GM23248 (cell line): ENCODE results near the gene ECSCR. TPM values are rescaled to one million over a fixed set of nuclear protein-coding genes. Genes with fewer than 3 reads are reported as not detected.

Experiments
- DNase-seq: peaks from one replicate; pipeline ENCODE4 v3.0.0-alpha.2; 2015
- H2AFZ ChIP-seq: fragments of 200-600 bp; sonication (generic); 2 replicates; pipeline ENCODE4 v1.6.1; 2016; ENCODE audit warnings: antibody characterized with exemption
- H3F3A ChIP-seq: fragments of 200-600 bp; sonication (generic); 2 replicates; pipeline ENCODE4 v1.6.1; 2016; ENCODE audit warnings: mild to moderate bottlenecking, antibody characterized with exemption, mixed run types; ENCODE audit not compliant: insufficient read depth
- H3K27ac ChIP-seq: fragments of 200-600 bp; sonication (generic); 2 replicates; pipeline ENCODE4 v1.5.1; 2016; ENCODE audit warnings: mild to moderate bottlenecking
- H3K27me3 ChIP-seq: fragments of 200-600 bp; sonication (generic); replicated peaks from 2 replicates; pipeline ENCODE4 v1.6.1; 2016; ENCODE audit warnings: mild to moderate bottlenecking; ENCODE audit not compliant: insufficient read depth
- H3K36me3 ChIP-seq: fragments of 200-600 bp; sonication (generic); 2 replicates; pipeline ENCODE4 v1.6.1; 2016; ENCODE audit warnings: low read depth, mild to moderate bottlenecking
- H3K4me1 ChIP-seq: fragments of 200-600 bp; sonication (generic); 2 replicates; pipeline ENCODE4 v1.6.1; 2016; ENCODE audit warnings: mild to moderate bottlenecking; ENCODE audit not compliant: insufficient read depth
- H3K4me2 ChIP-seq: fragments of 200-600 bp; sonication (generic); one replicate; pipeline ENCODE4 v1.6.1; 2016; ENCODE audit warnings: mild to moderate bottlenecking; ENCODE audit not compliant: unreplicated experiment
- H3K4me3 ChIP-seq: fragments of 200-600 bp; sonication (generic); 2 replicates; pipeline ENCODE4 v1.5.1; 2016; ENCODE audit warnings: mild to moderate bottlenecking
- H3K79me2 ChIP-seq: fragments of 200-600 bp; sonication (generic); 2 replicates; pipeline ENCODE4 v1.6.1; 2016; ENCODE audit warnings: mild to moderate bottlenecking; ENCODE audit not compliant: insufficient read depth
- H3K9ac ChIP-seq: fragments of 200-600 bp; sonication (generic); 2 replicates; pipeline ENCODE4 v1.6.1; 2016; ENCODE audit warnings: mild to moderate bottlenecking
- H3K9me2 ChIP-seq: fragments of 200-600 bp; sonication (generic); 2 replicates; pipeline ENCODE4 v1.6.1; 2016; ENCODE audit warnings: mixed run types, mild to moderate bottlenecking, moderate library complexity; ENCODE audit not compliant: insufficient read depth
- H3K9me3 ChIP-seq: fragments of 200-600 bp; sonication (generic); one replicate; pipeline ENCODE4 v1.6.1; 2017; ENCODE audit warnings: low read depth
- H4K20me1 ChIP-seq: fragments of 200-600 bp; sonication (generic); 2 replicates; pipeline ENCODE4 v1.6.0; 2016; ENCODE audit not compliant: insufficient read depth
- EZH2 ChIP-seq: fragments of 200-600 bp; sonication (generic); IDR thresholded peaks from 2 replicates; pipeline ENCODE4 v1.6.1; 2018; ENCODE audit warnings: antibody characterized with exemption, mild to moderate bottlenecking; ENCODE audit not compliant: insufficient read depth, poor library complexity, severe bottlenecking
- EZH2phosphoT487 ChIP-seq: fragments of 200-600 bp; sonication (generic); IDR thresholded peaks from 2 replicates; pipeline ENCODE4 v1.6.1; 2018; ENCODE audit warnings: antibody characterized with exemption, moderate library complexity, mild to moderate bottlenecking, low read depth; ENCODE audit not compliant: insufficient read depth
- WGBS, 2 experiments: methylation state at CpG; one replicate each; pipeline ENCODE4 v1.1.6; 2015 to 2017; ENCODE audit warnings: low lambda C conversion rate in 2 of 2, low coverage in 1 of 2; ENCODE audit errors: missing lambda C conversion rate in 2 of 2; 5-methylcytosine and 5-hydroxymethylcytosine counted together
- in situ Hi-C: fragments of 300-500 bp; cut with MboI; formaldehyde crosslinking; loops from 2 replicates; pipeline ENCODE4 v1.15.0; 2020
- polyA plus RNA-seq: library from polyadenylated mRNA; unstranded; fragments of >200 nt; fragmentation: Nextera tagmentation; extraction: Ambion mirVana; gene quantifications from 2 replicates; pipeline ENCODE4 v1.2.1, GENCODE V29; 2016
- total RNA-seq: library from RNA; depleted of rRNA; stranded (reverse); fragments of >200 nt; shearing (Covaris generic); gene quantifications from 2 replicates; pipeline ENCODE4 v1.2.3, GENCODE V29; 2014

ECSCR gene
- total and polyA plus RNA-seq, 2 experiments from 2014 or later, result 0.41 TPM; not detected in 1

- Histone ChIP-seq H3K27me3 (no peaks in the 10 kb centered on the region), H3K4me3 (no peak overlapping the region), H3K9me3 (no peaks in the 10 kb centered on the region), H3K36me3 (peaks cover 12% of the 10 kb centered on the region; the same call in 1 of the 2 replicates), H4K20me1 (no peaks in the 10 kb centered on the region), H3K27ac (no peak overlapping the region), H3K79me2 (peaks cover 26% of the 10 kb centered on the region), H3F3A (no peaks in the 10 kb centered on the region), H3K9ac (no peak overlapping the region), H3K9me2 (no peaks in the 10 kb centered on the region), H3K4me1 (peaks cover 11% of the 10 kb centered on the region), H2AFZ (no peak overlapping the region), H3K4me2 (no peak overlapping the region)
- in situ Hi-C loops, result no loop called here
- DNase-seq, result no peak
- TF ChIP-seq EZH2phosphoT487, result no peak
- TF ChIP-seq EZH2, result no peak
- WGBS, 2 experiments, result 86 to 89% methylated on average over 13 of the region's 13 CpGs
Measured at GRCh38 chr5:139475865-139476617, 13.5 kb upstream of the ECSCR start.

- in situ Hi-C loops, result no loop called here
- Histone ChIP-seq H3K9me2 (no peaks in the 10 kb centered on the region), H3F3A (no peaks in the 10 kb centered on the region), H2AFZ (no peak overlapping the region), H3K9ac (no peak overlapping the region), H3K79me2 (peaks cover 17% of the 10 kb centered on the region), H4K20me1 (no peaks in the 10 kb centered on the region), H3K4me2 (no peak overlapping the region), H3K36me3 (peaks cover 9% of the 10 kb centered on the region; the same call in 1 of the 2 replicates), H3K27ac (no peak overlapping the region), H3K4me3 (no peak overlapping the region), H3K9me3 (no peaks in the 10 kb centered on the region), H3K4me1 (peaks cover 11% of the 10 kb centered on the region), H3K27me3 (no peaks in the 10 kb centered on the region)
- WGBS, 2 experiments, result 61 to 63% methylated on average over 13 of the region's 13 CpGs
- peak; percentile 56 for DNase-seq
- no peak for TF ChIP-seq EZH2
- TF ChIP-seq EZH2phosphoT487, result no peak
Measured at GRCh38 chr5:139474890-139475791, 12.6 kb upstream of the ECSCR start.

GRCh38 chr5:139473565-139473964 is 11.0 kb upstream of the ECSCR start:
- no peak overlapping the region for H2AFZ ChIP-seq
- H3K4me2 ChIP-seq, result no peak overlapping the region
- WGBS, 2 experiments, result 54 to 85% methylated on average over 2 of the region's 2 CpGs

GRCh38 chr5:139473105-139473504 is 10.6 kb upstream of the ECSCR start:
- Histone ChIP-seq H3K4me1 (peaks cover 11% of the 10 kb centered on the region), H3K4me2 (no peak overlapping the region), H3K9me3 (no peaks in the 10 kb centered on the region), H3F3A (no peaks in the 10 kb centered on the region), H3K27me3 (no peaks in the 10 kb centered on the region), H4K20me1 (no peaks in the 10 kb centered on the region), H3K9ac (no peak overlapping the region), H2AFZ (no peak overlapping the region), H3K36me3 (no peaks in the 10 kb centered on the region), H3K4me3 (no peak overlapping the region), H3K79me2 (no peaks in the 10 kb centered on the region), H3K9me2 (no peaks in the 10 kb centered on the region), H3K27ac (no peak overlapping the region)
- WGBS, 2 experiments, result 87 to 89% methylated on average over 8 of the region's 8 CpGs
- no peak for TF ChIP-seq EZH2
- TF ChIP-seq EZH2phosphoT487, result no peak
- DNase-seq, result no peak
- in situ Hi-C loops, result no loop called here

More at GRCh38 chr5:139473565-139473964, 11.0 kb upstream of the ECSCR start:
- Histone ChIP-seq H4K20me1 (no peaks in the 10 kb centered on the region), H3F3A (no peaks in the 10 kb centered on the region), H3K4me3 (no peak overlapping the region), H3K27me3 (no peaks in the 10 kb centered on the region), H3K9me2 (no peaks in the 10 kb centered on the region), H3K9ac (peak overlapping the region; percentile 19), H3K36me3 (no peaks in the 10 kb centered on the region), H3K4me1 (peaks cover 11% of the 10 kb centered on the region), H3K27ac (no peak overlapping the region), H3K79me2 (peaks cover 1% of the 10 kb centered on the region; the same call in 1 of the 2 replicates), H3K9me3 (no peaks in the 10 kb centered on the region)
- DNase-seq, result peak; percentile 58
- TF ChIP-seq EZH2phosphoT487, result no peak
- no peak for TF ChIP-seq EZH2
- in situ Hi-C loops, result no loop called here
